Islet precursor cell (in vitro differentiated cells): ENCODE measurements around the gene TDRD7.
A peak's percentile ranks its signal among the peaks of the same experiment; 100 is the strongest.

Source experiments
- DNase-seq: peaks from one replicate; pipeline ENCODE4 v3.0.0-alpha.2; 2018

The TDRD7 gene

DNA sequence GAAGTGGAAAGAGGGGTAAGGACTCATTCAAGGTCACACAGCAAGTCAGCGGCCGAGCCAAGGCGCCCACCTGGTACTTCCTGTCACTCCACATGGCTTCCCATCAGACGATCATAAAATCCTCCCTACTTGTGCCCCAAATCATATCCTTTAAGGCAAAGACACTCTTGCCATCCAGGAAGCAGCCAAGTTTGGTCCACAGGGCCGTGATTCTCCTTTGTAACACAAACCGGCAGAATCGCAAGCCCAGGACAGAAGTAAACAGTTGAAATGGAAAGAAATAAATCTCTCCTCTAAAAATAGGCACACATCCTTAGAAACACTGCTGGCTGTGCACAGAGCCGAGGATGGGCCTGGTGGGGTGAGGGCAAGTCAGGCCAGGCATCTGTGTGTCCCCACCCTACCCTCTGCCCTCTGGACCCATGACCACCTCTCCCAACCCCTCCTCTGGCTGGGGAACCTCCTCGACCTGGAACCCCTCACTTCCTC lies 120.0 kb downstream of the TDRD7 start:
- DNase-seq: no peak

GRCh38 chr9:97534185-97534584 lies 122.3 kb downstream of the TDRD7 start:
- DNase-seq: no peak

DNA sequence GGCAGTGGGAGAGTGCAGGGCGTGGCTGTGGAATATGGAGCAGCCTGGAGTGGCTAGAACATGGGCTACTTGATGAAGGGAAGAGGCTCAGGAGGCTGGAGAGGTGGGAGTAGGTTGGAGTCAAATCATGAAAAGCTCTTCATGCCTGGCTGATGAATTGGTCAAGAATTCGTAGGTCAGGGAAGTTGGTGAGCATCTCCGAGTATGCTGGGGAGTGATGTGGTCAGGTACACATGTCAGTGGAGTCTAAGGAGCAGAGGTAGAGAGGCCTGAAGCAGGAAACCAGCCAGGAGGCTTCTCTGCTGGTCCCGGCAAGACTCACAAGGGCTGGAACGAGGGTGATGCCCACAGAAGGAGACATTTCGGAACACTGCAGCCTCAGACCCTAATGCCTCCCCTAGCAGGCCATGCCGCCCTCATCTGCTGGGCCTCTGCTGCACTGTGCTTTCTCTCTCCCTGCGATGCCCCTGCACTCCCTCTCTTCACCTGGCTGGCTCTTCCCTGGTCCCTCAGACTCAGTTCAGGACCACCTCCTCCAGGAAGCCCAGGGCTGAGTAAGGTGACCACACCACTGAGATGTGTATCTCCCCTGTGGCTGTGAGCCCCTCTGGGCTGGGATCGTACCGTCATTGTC lies 123.2 kb downstream of the TDRD7 start:
- peak; percentile 38 for DNase-seq

GRCh38 chr9:97535771-97536170 lies 123.9 kb downstream of the TDRD7 start:
- DNase-seq: no peak

DNA sequence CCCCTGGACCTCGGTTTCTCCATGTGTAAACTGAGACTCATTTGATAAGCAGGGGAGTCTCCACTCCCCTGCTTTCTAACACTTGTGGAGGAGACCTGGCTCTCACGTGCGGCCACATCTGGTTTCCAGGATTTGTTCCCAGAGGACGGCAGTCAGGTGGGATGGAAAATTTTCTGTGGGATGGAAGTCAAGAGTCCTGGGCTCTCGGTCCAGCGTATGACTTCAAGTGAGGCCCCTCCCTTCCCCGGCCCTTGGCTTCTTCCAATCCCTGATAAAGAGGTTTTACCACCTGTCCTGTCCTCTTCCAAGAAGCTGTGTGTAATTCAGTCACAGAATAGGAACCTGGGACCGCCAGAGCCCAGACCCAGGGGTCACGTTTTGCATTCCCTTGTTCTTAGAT lies 124.6 kb downstream of the TDRD7 start:
- DNase-seq: no peak

DNA sequence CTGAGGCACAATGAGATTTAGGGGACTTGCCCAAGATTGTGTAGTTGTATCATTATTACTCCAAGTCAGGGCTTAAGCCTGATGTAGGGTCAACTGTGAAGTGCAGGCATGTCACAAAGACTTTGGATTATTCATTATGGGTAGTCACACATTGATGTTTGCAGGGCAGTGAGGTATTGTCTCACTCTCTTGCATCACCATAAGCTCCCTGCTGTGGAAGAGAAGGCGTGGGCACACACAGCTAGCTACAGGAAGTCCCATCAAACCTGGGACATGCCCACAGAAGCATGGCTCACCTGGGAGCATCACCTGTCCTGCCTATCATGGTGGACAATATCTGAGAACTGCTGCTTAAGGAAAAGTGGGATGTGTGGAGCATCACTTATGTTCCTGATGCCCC lies 131.7 kb downstream of the TDRD7 start:
- DNase-seq: no peak

GRCh38 chr9:97545486-97545885 lies 133.6 kb downstream of the TDRD7 start:
- no peak for DNase-seq
